K562 (cell line): ENCODE data around the gene FPGS. TPM values are rescaled to one million over a fixed set of nuclear protein-coding genes. Genes with fewer than 3 reads are reported as not detected.
A peak's percentile ranks its signal among the peaks of the same experiment; 100 is the strongest.

Source experiments
- CEBPZ ChIP-seq: fragments of 150-350 bp; IDR thresholded peaks from 2 replicates; pipeline ENCODE4 v1.6.1; 2014; ENCODE audit warnings: low read depth, mild to moderate bottlenecking, low read length, borderline replicate concordance
- EGR1 ChIP-seq: fragments of 450-650 bp; conservative IDR thresholded peaks from 2 replicates; pipeline ENCODE4 v1.6.1; 2017; ENCODE audit warnings: mild to moderate bottlenecking
- ESRRB ChIP-seq: fragments of 250-450 bp; sonication (Bioruptor Pico); IDR thresholded peaks from 2 replicates; pipeline ENCODE4 v1.5.0; 2020; ENCODE audit warnings: mild to moderate bottlenecking, moderate library complexity, borderline replicate concordance
- FOXK2 ChIP-seq, 2 experiments: fragments of 450-650 bp; IDR thresholded peaks in 1 of 2; conservative IDR thresholded peaks in 1 of 2; 2 replicates each; pipeline ENCODE4 v1.6.1; 2016; ENCODE audit warnings: low read depth in 2 of 2, mild to moderate bottlenecking in 1 of 2
- IRF2 ChIP-seq: sonication (generic); formaldehyde crosslinking; IDR thresholded peaks from 2 replicates; pipeline ENCODE4 v1.8.1; 2022; ENCODE audit warnings: mild to moderate bottlenecking, missing genetic modification reagents
- KDM2B ChIP-seq: fragments of 250-450 bp; sonication (Bioruptor Pico); IDR thresholded peaks from 2 replicates; pipeline ENCODE4 v1.8.0; 2021; ENCODE audit warnings: mild to moderate bottlenecking, moderate library complexity
- NR2C2 ChIP-seq, 2 experiments: fragments of 200-800 bp in 1 of 2; sonication (Bioruptor generic) in 1 of 2; sonication (generic) in 1 of 2; formaldehyde crosslinking in 1 of 2; IDR thresholded peaks; 2 replicates each; pipeline versions ENCODE4 v1.6.1 to v1.8.0; 2016 to 2022; ENCODE audit warnings: mild to moderate bottlenecking in 1 of 2, missing compliant biosample characterization in 1 of 2, missing genetic modification characterization in 1 of 2, missing genetic modification reagents in 1 of 2
- POLR3G ChIP-seq: IDR thresholded peaks from 2 replicates; pipeline ENCODE4 v1.6.1; 2011; ENCODE audit not compliant: insufficient read length, insufficient replicate concordance; ENCODE audit errors: extremely low read depth
- PURB ChIP-seq: sonication (generic); formaldehyde crosslinking; IDR thresholded peaks from 2 replicates; pipeline ENCODE4 v1.9.0; 2021; ENCODE audit warnings: low read depth, mild to moderate bottlenecking, missing genetic modification reagents
- RCOR1 ChIP-seq, 2 experiments: IDR thresholded peaks; 2 replicates each; pipeline ENCODE4 v1.6.1; 2012; ENCODE audit warnings: low read depth in 2 of 2, low read length in 2 of 2, borderline replicate concordance in 1 of 2, improper control_type of control experiment in 1 of 2
- SMARCE1 ChIP-seq: fragments of 450-650 bp; IDR thresholded peaks from 2 replicates; pipeline ENCODE4 v1.7.1; 2016; ENCODE audit warnings: mild to moderate bottlenecking
- SOX6 ChIP-seq: fragments of 450-650 bp; IDR thresholded peaks from 2 replicates; pipeline ENCODE4 v1.6.1; 2014; ENCODE audit warnings: mild to moderate bottlenecking
- SRF ChIP-seq, 2 experiments: fragments of 250-450, 450-650 bp in 1 of 2; sonication (Bioruptor Pico) in 1 of 2; sonication (generic) in 1 of 2; formaldehyde crosslinking; IDR thresholded peaks; 2 replicates each; pipeline versions ENCODE4 v1.5.0 to v1.5.1; 2020 to 2022; ENCODE audit warnings: mild to moderate bottlenecking in 1 of 2, missing genetic modification reagents in 1 of 2
- TAF15 ChIP-seq: fragments of 200-400 bp; formaldehyde crosslinking; IDR thresholded peaks from 2 replicates; pipeline ENCODE4 v1.6.1; 2017; ENCODE audit warnings: mild to moderate bottlenecking, low read depth, low read length, moderate library complexity
- USF2 ChIP-seq: sonication (generic); formaldehyde crosslinking; IDR thresholded peaks from 2 replicates; pipeline ENCODE4 v1.5.0; 2020; ENCODE audit warnings: missing genetic modification reagents
- ZBTB17 ChIP-seq: fragments of 450-650 bp; formaldehyde crosslinking; IDR thresholded peaks from 2 replicates; pipeline ENCODE4 v1.4.0; 2020; ENCODE audit warnings: mild to moderate bottlenecking
- ZBTB7A ChIP-seq: IDR thresholded peaks from 2 replicates; pipeline ENCODE4 v1.6.1; 2011; ENCODE audit warnings: low read depth, mild to moderate bottlenecking, low read length, moderate library complexity, borderline replicate concordance; ENCODE audit not compliant: control insufficient read depth
- polyA plus RNA-seq, 8 experiments: library from polyadenylated mRNA; depleted of rRNA in 4 of 8; stranded (reverse) in 5 of 8; unstranded in 3 of 8; fragments of >200 nt; fragmentation: Nextera tagmentation in 2 of 8; fragmentation: Illumina TruSeq in 1 of 8; extraction: Ambion mirVana in 2 of 8; extraction: Trizol in 1 of 8; gene quantifications; 2 replicates each; pipeline versions ENCODE4 v1.2.1 to v1.2.3, GENCODE V29; 2011 to 2014; ENCODE audit warnings: inconsistent platforms in 1 of 8, missing spikeins in 1 of 8
- total RNA-seq, 7 experiments: library from RNA; depleted of rRNA in 6 of 7; stranded (reverse); fragments of >200 nt in 6 of 7; fragmentation: Illumina TruSeq in 2 of 7; extraction: Trizol in 2 of 7; gene quantifications; 2 replicates each; pipeline versions ENCODE4 v1.2.1 to v1.2.3, GENCODE V29; 2011 to 2021; ENCODE audit warnings: low replicate concordance in 1 of 7
- TF ChIP-seq, protein P1 (sequence below): sonication (generic); formaldehyde crosslinking; IDR thresholded peaks from 2 replicates; pipeline ENCODE4 v1.8.1; 2023; ENCODE audit warnings: mild to moderate bottlenecking, missing genetic modification reagents, moderate library complexity
- TF ChIP-seq, protein P2 (sequence below): sonication (generic); formaldehyde crosslinking; IDR thresholded peaks from 2 replicates; pipeline ENCODE4 v1.8.1; 2023; ENCODE audit warnings: mild to moderate bottlenecking, missing genetic modification reagents

FPGS gene
- total and polyA plus RNA-seq, 9 of the 15 experiments (the other 6 are each of a cell fraction or from before 2014, with no cell fraction given) = 0.84 to 86.4 (median 59.2) TPM

DNA sequence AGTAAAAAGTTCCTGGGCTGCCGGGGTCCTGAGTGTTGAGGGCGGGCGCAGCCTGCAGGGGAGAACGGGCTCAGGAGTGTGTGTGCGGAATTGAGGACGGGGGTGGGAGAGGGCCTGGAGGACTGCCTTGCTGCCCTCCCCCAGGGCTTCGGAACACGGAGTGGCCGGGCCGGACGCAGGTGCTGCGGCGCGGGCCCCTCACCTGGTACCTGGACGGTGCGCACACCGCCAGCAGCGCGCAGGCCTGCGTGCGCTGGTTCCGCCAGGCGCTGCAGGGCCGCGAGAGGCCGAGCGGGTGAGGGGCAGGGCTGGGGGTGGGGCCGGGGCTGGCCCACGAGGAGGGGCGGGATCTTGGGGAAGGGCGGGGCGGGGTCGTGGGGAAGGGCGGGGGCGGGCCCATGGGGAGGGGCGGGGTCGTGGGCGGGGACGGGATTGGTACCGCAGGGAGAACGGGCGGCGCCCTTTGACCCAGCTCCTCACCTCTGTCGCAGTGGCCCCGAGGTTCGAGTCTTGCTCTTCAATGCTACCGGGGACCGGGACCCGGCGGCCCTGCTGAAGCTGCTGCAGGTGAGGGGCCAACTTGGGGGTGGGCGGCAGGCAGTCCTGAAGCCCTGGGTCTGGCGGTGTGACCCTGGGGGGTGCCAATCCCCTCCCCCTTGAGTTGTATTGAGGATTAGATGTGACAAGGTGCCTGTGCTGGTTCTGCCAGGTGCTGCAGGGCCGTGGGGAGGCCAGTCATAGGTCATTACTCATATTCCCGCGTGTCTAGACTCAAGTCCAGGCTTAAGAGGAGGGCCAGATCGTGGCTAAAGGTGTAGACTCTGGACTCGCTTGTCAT is 7.1 kb downstream of the FPGS start (continued):
- TF ChIP-seq CEBPZ (no peak), TAF15 (no peak), ESRRB (CRISPR knock-in tag) (no peak), POLR3G (no peak), KDM2B (CRISPR knock-in tag) (peak; percentile 37; the same call in 1 of the 2 replicates), ZBTB7A (peak; percentile 66; the same call in 1 of the 2 replicates), USF2 (CRISPR knock-in tag) (no peak), NR2C2 (CRISPR knock-in tag; IDR thresholded peaks at IDR 0.05) (no peak), NR2C2 (tag; IDR thresholded peaks at IDR 0.05) (peak; percentile 85), IRF2 (CRISPR knock-in tag) (no peak), RCOR1 (IDR thresholded peaks at IDR 0.05; ENCODE audit: borderline replicate concordance in 1 of 2, low read depth in 2 of 2, low read length in 2 of 2) (no peak), SMARCE1 (no peak), ZBTB17 (CRISPR knock-in tag) (no peak), SOX6 (no peak), FOXK2 (conservative IDR thresholded peaks at IDR 0.05 in 1 of 2, IDR thresholded peaks at IDR 0.05 in 1 of 2; ENCODE audit: low read depth in 2 of 2) (no peak), EGR1 (0 out of 2 replicates have a peak, but pooled peaks have one; percentile 4), PURB (CRISPR knock-in tag) (no peak), SRF (CRISPR knock-in tag; IDR thresholded peaks at IDR 0.05) (no peak)
- TF ChIP-seq, protein P1, sequence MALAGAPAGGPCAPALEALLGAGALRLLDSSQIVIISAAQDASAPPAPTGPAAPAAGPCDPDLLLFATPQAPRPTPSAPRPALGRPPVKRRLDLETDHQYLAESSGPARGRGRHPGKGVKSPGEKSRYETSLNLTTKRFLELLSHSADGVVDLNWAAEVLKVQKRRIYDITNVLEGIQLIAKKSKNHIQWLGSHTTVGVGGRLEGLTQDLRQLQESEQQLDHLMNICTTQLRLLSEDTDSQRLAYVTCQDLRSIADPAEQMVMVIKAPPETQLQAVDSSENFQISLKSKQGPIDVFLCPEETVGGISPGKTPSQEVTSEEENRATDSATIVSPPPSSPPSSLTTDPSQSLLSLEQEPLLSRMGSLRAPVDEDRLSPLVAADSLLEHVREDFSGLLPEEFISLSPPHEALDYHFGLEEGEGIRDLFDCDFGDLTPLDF = no peak
- TF ChIP-seq, protein P2, sequence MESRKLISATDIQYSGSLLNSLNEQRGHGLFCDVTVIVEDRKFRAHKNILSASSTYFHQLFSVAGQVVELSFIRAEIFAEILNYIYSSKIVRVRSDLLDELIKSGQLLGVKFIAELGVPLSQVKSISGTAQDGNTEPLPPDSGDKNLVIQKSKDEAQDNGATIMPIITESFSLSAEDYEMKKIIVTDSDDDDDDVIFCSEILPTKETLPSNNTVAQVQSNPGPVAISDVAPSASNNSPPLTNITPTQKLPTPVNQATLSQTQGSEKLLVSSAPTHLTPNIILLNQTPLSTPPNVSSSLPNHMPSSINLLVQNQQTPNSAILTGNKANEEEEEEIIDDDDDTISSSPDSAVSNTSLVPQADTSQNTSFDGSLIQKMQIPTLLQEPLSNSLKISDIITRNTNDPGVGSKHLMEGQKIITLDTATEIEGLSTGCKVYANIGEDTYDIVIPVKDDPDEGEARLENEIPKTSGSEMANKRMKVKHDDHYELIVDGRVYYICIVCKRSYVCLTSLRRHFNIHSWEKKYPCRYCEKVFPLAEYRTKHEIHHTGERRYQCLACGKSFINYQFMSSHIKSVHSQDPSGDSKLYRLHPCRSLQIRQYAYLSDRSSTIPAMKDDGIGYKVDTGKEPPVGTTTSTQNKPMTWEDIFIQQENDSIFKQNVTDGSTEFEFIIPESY (CRISPR knock-in tag) = peak; percentile 99
